ENCODE measurements around the gene SUPT3H.
A peak's percentile ranks its signal among the peaks of the same experiment; 100 is the strongest.

Gene SUPT3H

GRCh38 chr6:44789061-44789460 lies 588.7 kb downstream of the SUPT3H start:
- TF ChIP-seq ZFX (IDR thresholded peaks at IDR 0.05) (no peak), CTCF (conservative IDR thresholded peaks at IDR 0.05) (no peak)
- H3K27ac ChIP-seq, result peak overlapping the region; percentile 33; the same call in 1 of the 2 replicates

GRCh38 chr6:44788387-44788981 lies 589.2 kb downstream of the SUPT3H start:
- no peak overlapping the region for H3K27ac ChIP-seq
- TF ChIP-seq ZFX (IDR thresholded peaks at IDR 0.05), result no peak
- no peak for TF ChIP-seq CTCF (conservative IDR thresholded peaks at IDR 0.05)

- TF ChIP-seq CTCF (conservative IDR thresholded peaks at IDR 0.05) (no peak), ZFX (IDR thresholded peaks at IDR 0.05) (no peak)
- no peak overlapping the region for H3K27ac ChIP-seq
These were observed 590.4 kb downstream of the SUPT3H start for GRCh38 chr6:44787254-44787834.

- no peak overlapping the region for H3K27ac ChIP-seq
- TF ChIP-seq ZFX (IDR thresholded peaks at IDR 0.05) (no peak), CTCF (conservative IDR thresholded peaks at IDR 0.05) (no peak)
These were observed 592.6 kb downstream of the SUPT3H start for GRCh38 chr6:44785130-44785529.

- no peak for TF ChIP-seq ZFX (IDR thresholded peaks at IDR 0.05)
- TF ChIP-seq CTCF (conservative IDR thresholded peaks at IDR 0.05), result no peak
- H3K27ac ChIP-seq, result no peak overlapping the region
These were observed 593.5 kb downstream of the SUPT3H start for GRCh38 chr6:44784195-44784594.

GRCh38 chr6:44782892-44783291 lies 594.8 kb downstream of the SUPT3H start:
- no peak for TF ChIP-seq CTCF (conservative IDR thresholded peaks at IDR 0.05)
- no peak for TF ChIP-seq ZFX (IDR thresholded peaks at IDR 0.05)
- no peak overlapping the region for H3K27ac ChIP-seq

GRCh38 chr6:44781912-44782597 lies 595.7 kb downstream of the SUPT3H start:
- no peak overlapping the region for H3K27ac ChIP-seq
- TF ChIP-seq ZFX (IDR thresholded peaks at IDR 0.05) (no peak), CTCF (conservative IDR thresholded peaks at IDR 0.05) (no peak)
